Thoracic aorta (tissue), 2 donors: ENCODE data around the gene LYSMD1. TPM values are rescaled to one million over a fixed set of nuclear protein-coding genes. Genes with fewer than 3 reads are reported as not detected.
A peak's percentile ranks its signal among the peaks of the same experiment; 100 is the strongest.
"Not testable (repeated sequence)": the region's sequence is repeated elsewhere in the genome, so short reads cannot be mapped to it uniquely, and the experiment has no call there.

Experiments
- ATAC-seq: fragments of 150-250 bp; one replicate; pipeline ENCODE4 v1.8.0; 2017; ENCODE audit warnings: low read depth; ENCODE audit not compliant: insufficient number of reproducible peaks, low FRiP score
- DNase-seq: peaks from one replicate; pipeline ENCODE4 v3.0.0-alpha.2; 2020; ENCODE audit warnings: low spot score
- H3K27ac ChIP-seq, 2 donors: fragments of 200-600 bp; sonication (generic); 1 replicate in 1 of 2; 2 replicates in 1 of 2; pipeline ENCODE4 v1.5.1; 2016; ENCODE audit warnings: mild to moderate bottlenecking in 2 of 2, moderate library complexity in 2 of 2
- H3K27me3 ChIP-seq: fragments of 200-600 bp; sonication (generic); replicated peaks from 2 replicates; pipeline ENCODE4 v1.6.0; 2016; ENCODE audit warnings: mild to moderate bottlenecking; ENCODE audit not compliant: insufficient read depth
- H3K36me3 ChIP-seq: fragments of 200-600 bp; sonication (generic); one replicate; pipeline ENCODE4 v1.5.1; 2016
- H3K4me1 ChIP-seq, 2 donors: fragments of 200-600 bp; sonication (generic); 1 replicate in 1 of 2; 2 replicates in 1 of 2; pipeline versions ENCODE4 v1.5.1 to v1.6.0; 2016; ENCODE audit warnings: low read depth in 2 of 2, mild to moderate bottlenecking in 1 of 2; ENCODE audit not compliant: control insufficient read depth in 1 of 2
- H3K4me3 ChIP-seq: fragments of 200-600 bp; sonication (generic); 2 replicates; pipeline ENCODE4 v1.5.1; 2016; ENCODE audit warnings: mild to moderate bottlenecking
- H3K9me3 ChIP-seq: fragments of 200-600 bp; sonication (generic); 2 replicates; pipeline ENCODE4 v1.5.1; 2016
- CTCF ChIP-seq: fragments of 200-600 bp; sonication (generic); IDR thresholded peaks from one replicate; pipeline ENCODE4 v1.5.1; 2019; ENCODE audit warnings: antibody characterized with exemption
- total RNA-seq, 2 donors: library from RNA; depleted of rRNA; stranded (reverse); fragments of >200 nt; gene quantifications; one replicate each; pipeline versions ENCODE4 v1.1.0 to v1.2.3, GENCODE V29; 2016

Gene LYSMD1, protein sequence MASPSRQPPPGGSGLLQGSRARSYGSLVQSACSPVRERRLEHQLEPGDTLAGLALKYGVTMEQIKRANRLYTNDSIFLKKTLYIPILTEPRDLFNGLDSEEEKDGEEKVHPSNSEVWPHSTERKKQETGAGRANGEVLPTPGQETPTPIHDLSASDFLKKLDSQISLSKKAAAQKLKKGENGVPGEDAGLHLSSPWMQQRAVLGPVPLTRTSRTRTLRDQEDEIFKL
- 1 to 10 TPM; 5.6 to 8.7 TPM for total RNA-seq

- Histone ChIP-seq H3K27ac (peak within 1 kb of the TSS; percentile 95 to 98), H3K4me1 (peaks cover 9 to 27% of the 10 kb centered on the region in 2 donors), H3K36me3 (peaks cover 22% of the 10 kb centered on the region), H3K9me3 (no peaks in the 10 kb centered on the region), H3K27me3 (no peaks in the 10 kb centered on the region), H3K4me3 (peak within 1 kb of the TSS; percentile 87)
- no peak for TF ChIP-seq CTCF
- ATAC-seq: peak; percentile 85
- peak; percentile 93 for DNase-seq
Measured at GRCh38 chr1:151165738-151166504, at the start of gene LYSMD1, which contains the start of gene SCNM1. LYSMD1 (minus strand) TSS chr1:151165902; CDS start chr1:151165258, 644 bp downstream. SCNM1 (plus strand) TSS chr1:151166144; CDS start chr1:151166153, 9 bp downstream.

DNA sequence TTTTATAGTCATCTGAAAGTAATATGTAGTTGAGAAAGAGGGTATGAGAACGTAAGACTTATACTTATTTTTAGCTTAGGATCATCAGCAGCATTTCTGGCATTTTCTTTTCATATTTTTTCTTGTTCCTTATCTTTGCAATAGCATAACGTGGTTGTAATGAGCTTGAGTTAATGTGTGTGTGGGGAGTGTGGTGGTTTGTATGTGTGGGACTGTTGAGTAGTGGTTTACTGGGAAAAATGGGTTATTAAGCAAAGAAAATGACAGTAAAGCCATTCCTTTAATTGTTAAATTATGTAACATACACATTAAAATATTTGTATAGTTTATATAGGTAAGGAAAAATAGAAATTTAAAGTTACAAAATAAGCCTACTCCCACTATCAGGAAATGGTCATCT, 47.9 kb upstream of the LYSMD1 start:
- Histone ChIP-seq H3K4me1 (peaks cover 11 to 26% of the 10 kb centered on the region in 2 donors), H3K27ac (no peak overlapping the region), H3K27me3 (no peaks in the 10 kb centered on the region), H3K4me3 (no peak overlapping the region), H3K36me3 (peaks cover 2% of the 10 kb centered on the region), H3K9me3 (no peaks in the 10 kb centered on the region)
- TF ChIP-seq CTCF: no peak
- ATAC-seq (no peak), DNase-seq (no peak)

DNA sequence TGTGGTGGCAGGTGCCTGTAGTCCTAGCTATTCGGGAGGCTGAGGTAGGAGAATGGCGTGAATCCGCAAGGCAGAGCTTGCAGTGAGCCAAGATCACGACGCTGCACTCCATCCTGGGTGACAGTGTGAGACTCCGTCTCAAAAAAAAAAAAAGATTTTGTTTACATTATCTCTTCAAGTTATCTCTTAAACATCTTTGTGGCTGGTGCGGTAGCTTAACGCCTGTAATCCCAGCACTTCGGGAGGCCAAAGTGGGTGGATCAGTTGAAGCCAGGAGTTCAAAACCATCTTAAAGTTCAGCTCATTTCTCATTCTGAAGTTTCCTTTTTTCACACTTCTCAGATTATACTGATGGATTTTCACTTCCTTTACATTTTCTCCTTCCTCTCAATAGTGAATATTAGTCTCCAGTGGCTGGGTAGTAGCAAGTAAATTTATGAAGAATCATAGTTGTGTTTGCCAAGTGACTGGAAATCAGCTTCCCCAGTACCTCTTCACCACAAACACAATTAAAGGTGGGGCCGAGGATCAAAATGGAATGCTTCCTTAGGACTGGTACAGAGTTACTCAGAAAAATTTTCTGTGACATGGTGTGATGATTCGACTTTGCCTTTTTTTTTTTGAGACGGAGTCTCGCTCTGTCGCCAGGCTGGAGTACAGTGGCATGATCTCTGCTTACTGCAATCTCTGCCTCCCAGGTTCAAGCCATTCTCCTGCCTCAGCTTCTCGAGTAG, 46.4 kb upstream of the LYSMD1 start:
- DNase-seq: no peak
- TF ChIP-seq CTCF: no peak
- Histone ChIP-seq H3K27me3 (no peaks in the 10 kb centered on the region), H3K4me1 (peaks cover 11 to 31% of the 10 kb centered on the region in 2 donors), H3K36me3 (peaks cover 2% of the 10 kb centered on the region), H3K9me3 (no peaks in the 10 kb centered on the region), H3K27ac (peak overlapping the region in 1 of 2 donors; percentile 3), H3K4me3 (no peak overlapping the region)
- ATAC-seq: no peak

DNA sequence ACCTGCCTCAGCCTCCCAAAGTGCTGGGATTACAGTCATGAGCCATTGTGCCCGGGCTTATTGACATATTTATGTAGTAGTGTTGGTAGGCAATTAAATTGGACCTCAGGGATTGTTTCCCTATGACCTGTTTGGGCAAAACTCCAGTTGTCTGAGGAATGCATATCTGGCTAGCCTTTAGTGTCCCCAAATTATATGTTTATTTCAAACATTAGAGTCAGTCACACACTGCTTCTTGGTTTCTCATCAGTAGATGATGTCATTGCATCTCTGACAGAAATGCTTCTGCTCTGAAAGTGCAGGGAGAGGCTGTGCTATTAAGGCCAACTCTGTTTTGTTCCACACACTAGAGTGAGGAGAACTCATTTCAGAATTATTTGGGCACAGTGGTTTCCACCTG, 45.1 kb upstream of the LYSMD1 start:
- peaks cover 9% of the 10 kb centered on the region for H3K36me3 ChIP-seq
- H3K9me3 ChIP-seq: no peaks in the 10 kb centered on the region
- no peak overlapping the region for H3K4me3 ChIP-seq
- DNase-seq (no peak), ATAC-seq (no peak)
- H3K27ac ChIP-seq: peak overlapping the region; percentile 12 to 62
- no peak for TF ChIP-seq CTCF
- peaks cover 11 to 44% of the 10 kb centered on the region in 2 donors for H3K4me1 ChIP-seq
- no peaks in the 10 kb centered on the region for H3K27me3 ChIP-seq

- H3K27me3 ChIP-seq, H3K4me3 ChIP-seq, H3K9me3 ChIP-seq, DNase-seq, ATAC-seq: not testable (repeated sequence)
- peak overlapping the region in 1 of 2 donors; percentile 77 for H3K27ac ChIP-seq
- H3K36me3 ChIP-seq: peaks cover 13% of the 10 kb centered on the region
- peaks cover 6 to 59% of the 10 kb centered on the region in 2 donors for H3K4me1 ChIP-seq
Measured at GRCh38 chr1:151205381-151205965, 39.8 kb upstream of the LYSMD1 start.
